ENCODE results near the gene R3HCC1L. TPM values are rescaled to one million over a fixed set of nuclear protein-coding genes. Genes with fewer than 3 reads are reported as not detected.
A peak's percentile ranks its signal among the peaks of the same experiment; 100 is the strongest.

R3HCC1L gene
- total and polyA plus RNA-seq, 2 of the 4 experiments (the other 2 are of a cell fraction) = 8.3 to 14.7 TPM

DNA sequence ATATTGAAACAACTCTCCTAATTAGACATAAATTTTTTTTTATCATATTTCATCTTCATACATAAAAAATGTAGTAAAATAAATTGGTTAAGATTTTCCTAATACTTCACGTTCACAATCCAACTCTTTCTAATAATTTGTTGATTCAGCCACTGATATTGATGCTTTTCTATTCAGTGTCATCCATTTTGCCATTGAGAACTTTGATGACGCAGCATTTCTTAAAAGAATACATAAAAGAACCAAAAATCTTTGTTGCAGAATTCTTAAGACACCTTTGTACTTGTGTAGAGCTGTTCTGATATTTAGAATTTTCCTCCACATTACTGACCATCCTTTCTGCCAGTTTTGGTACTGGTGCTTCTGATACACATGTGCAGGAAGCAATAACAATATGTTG, 80.9 kb downstream of the R3HCC1L start:
- DNase-seq (no peak), ATAC-seq (ENCODE audit: low read depth) (no peak)
- H2BK20ac ChIP-seq (ENCODE audit: low read depth, low read length) = no peak overlapping the region
- H4K20me1 ChIP-seq (ENCODE audit: insufficient read depth, low read length) = no peaks in the 10 kb centered on the region
- H3K27ac ChIP-seq (ENCODE audit: insufficient read depth, low read length) = no peak overlapping the region
- H3K4me1 ChIP-seq (ENCODE audit: control insufficient read depth, insufficient read depth, low read length) = no peaks in the 10 kb centered on the region
- H2AK5ac ChIP-seq (ENCODE audit: low read depth, low read length) = no peak overlapping the region
- no peak overlapping the region for H3K4me2 ChIP-seq (ENCODE audit: low read depth, low read length)
- H3K4ac ChIP-seq (ENCODE audit: low read depth, low read length) = no peak overlapping the region
- no peaks in the 10 kb centered on the region for H3K27me3 ChIP-seq (ENCODE audit: control insufficient read depth, insufficient read depth, low read length)
- BruUV-seq (replicated peaks) = no TSS peak
- no peaks in the 10 kb centered on the region for H3K9me1 ChIP-seq (ENCODE audit: insufficient read depth, low read length)
- H2BK5ac ChIP-seq (ENCODE audit: low read depth, low read length, poor library complexity, severe bottlenecking) = no peak overlapping the region
- H3K36me3 ChIP-seq (ENCODE audit: control insufficient read depth, insufficient read depth, low read length) = peaks cover 3% of the 10 kb centered on the region; the same call in 1 of the 2 replicates
- intact Hi-C loops (cut with micrococcal nuclease) = no loop called here
- H3K18ac ChIP-seq (ENCODE audit: low read depth, low read length) = no peak overlapping the region
- H3K4me3 ChIP-seq (ENCODE audit: insufficient read depth, low read depth, low read length) = no peak overlapping the region
- no peak overlapping the region for H4K91ac ChIP-seq (ENCODE audit: insufficient read depth, low read depth, low read length)
- H3K14ac ChIP-seq (replicated peaks; ENCODE audit: low read depth, low read length) = no peak overlapping the region
- POLR2A ChIA-PET (ENCODE audit: unreplicated experiment) = no interaction called here
- no CpG with 5 or more reads among the region's 2 CpGs for WGBS, 2 experiments (ENCODE audit: extremely low coverage in 2 of 2, insufficient read length in 1 of 2)
- no peak overlapping the region for H3K9ac ChIP-seq (ENCODE audit: low read depth, low read length)
- CTCF ChIA-PET = no interaction called here
- no peak overlapping the region for H2AFZ ChIP-seq (replicated peaks; ENCODE audit: low read length, poor library complexity)
- H3K9me3 ChIP-seq (ENCODE audit: control insufficient read depth, insufficient read depth, low read length) = no peaks in the 10 kb centered on the region
- H2AK9ac ChIP-seq (replicated peaks; ENCODE audit: low read depth, low read length, poor library complexity) = no peak overlapping the region
- no peak overlapping the region for H4K5ac ChIP-seq (ENCODE audit: low read depth, low read length)
- in situ Hi-C loops (cut with MboI; ENCODE audit: low sequenced_read_pairs) = no loop called here
- H2BK15ac ChIP-seq (ENCODE audit: low read depth, low read length) = no peak overlapping the region
- no peak overlapping the region for H3K23ac ChIP-seq (ENCODE audit: low read depth, low read length)
- H2BK120ac ChIP-seq (ENCODE audit: low read depth, low read length) = no peak overlapping the region
- no peak overlapping the region for H3K56ac ChIP-seq (ENCODE audit: extremely low read depth, insufficient read depth, low read length)
- TF ChIP-seq MAFK (IDR thresholded peaks at IDR 0.05; ENCODE audit: low read depth, low read length) (peak; percentile 87), MXI1 (IDR thresholded peaks at IDR 0.05; ENCODE audit: borderline replicate concordance, low read depth, low read length) (no peak)
- H3K79me1 ChIP-seq (ENCODE audit: low read depth in 1 of 2, low read length in 2 of 2) = peaks cover 23 to 30% of the 10 kb centered on the region in 2 experiments
- dilution Hi-C loops (cut with HindIII; ENCODE audit: low sequenced_read_pairs, unreplicated experiment) = no loop called here
- H4K8ac ChIP-seq (ENCODE audit: low read depth in 2 of 2, low read length in 2 of 2) = no peak overlapping the region
